Measurements from ENCODE around the gene DNM3.

DNM3 gene

GRCh38 chr1:171865106-171865505, 23.8 kb downstream of the DNM3 start:
- DNase-seq (ENCODE audit: extremely low spot score, insufficient read length, low read depth) = no peak
- no peak for FAIRE-seq

- FAIRE-seq = no peak
Observed at GRCh38 chr1:171867236-171867635, 25.9 kb downstream of the DNM3 start.

GRCh38 chr1:171868217-171868803, 27.0 kb downstream of the DNM3 start:
- DNase-seq (ENCODE audit: extremely low spot score, insufficient read length, low read depth) (no peak), FAIRE-seq (no peak)

More at GRCh38 chr1:171867236-171867635, 25.9 kb downstream of the DNM3 start:
- DNase-seq (ENCODE audit: extremely low spot score, insufficient read length, low read depth) = no peak

GRCh38 chr1:171869097-171869496, 27.8 kb downstream of the DNM3 start:
- no peak for FAIRE-seq
- DNase-seq (ENCODE audit: extremely low spot score, insufficient read length, low read depth) = no peak

GRCh38 chr1:171871848-171872247, 30.6 kb downstream of the DNM3 start:
- DNase-seq (ENCODE audit: extremely low spot score, insufficient read length, low read depth) (no peak), FAIRE-seq (no peak)

GRCh38 chr1:171872430-171872829, 31.1 kb downstream of the DNM3 start:
- FAIRE-seq = no peak
- no peak for DNase-seq (ENCODE audit: extremely low spot score, insufficient read length, low read depth)

GRCh38 chr1:171873664-171874063, 32.4 kb downstream of the DNM3 start:
- FAIRE-seq = no peak

GRCh38 chr1:171877701-171878100, 36.4 kb downstream of the DNM3 start:
- DNase-seq (ENCODE audit: extremely low spot score, insufficient read length, low read depth) = no peak
- no peak for FAIRE-seq

More at GRCh38 chr1:171873664-171874063, 32.4 kb downstream of the DNM3 start:
- no peak for DNase-seq (ENCODE audit: extremely low spot score, insufficient read length, low read depth)

- FAIRE-seq (no peak), DNase-seq (ENCODE audit: extremely low spot score, insufficient read length, low read depth) (no peak)
Observed at GRCh38 chr1:171879556-171879955, 38.3 kb downstream of the DNM3 start.

- no peak for DNase-seq (ENCODE audit: extremely low spot score, insufficient read length, low read depth)
- no peak for FAIRE-seq
Observed at GRCh38 chr1:171881442-171881841, 40.1 kb downstream of the DNM3 start.

GRCh38 chr1:171883849-171884248, 42.6 kb downstream of the DNM3 start:
- FAIRE-seq = no peak

GRCh38 chr1:171884475-171884874, 43.2 kb downstream of the DNM3 start:
- DNase-seq (ENCODE audit: extremely low spot score, insufficient read length, low read depth) = no peak
- no peak for FAIRE-seq

More at GRCh38 chr1:171883849-171884248, 42.6 kb downstream of the DNM3 start:
- no peak for DNase-seq (ENCODE audit: extremely low spot score, insufficient read length, low read depth)

GRCh38 chr1:171890131-171890530, 48.8 kb downstream of the DNM3 start:
- DNase-seq (ENCODE audit: extremely low spot score, insufficient read length, low read depth) = no peak
- FAIRE-seq = no peak

- FAIRE-seq (no peak), DNase-seq (ENCODE audit: extremely low spot score, insufficient read length, low read depth) (no peak)
Observed at GRCh38 chr1:171896936-171897703, 55.8 kb downstream of the DNM3 start.

GRCh38 chr1:171898941-171899340, 57.6 kb downstream of the DNM3 start:
- FAIRE-seq = no peak
- DNase-seq (ENCODE audit: extremely low spot score, insufficient read length, low read depth) = no peak

- FAIRE-seq = no peak
- no peak for DNase-seq (ENCODE audit: extremely low spot score, insufficient read length, low read depth)
Observed at GRCh38 chr1:171899838-171900237, 58.5 kb downstream of the DNM3 start.

GRCh38 chr1:171901245-171901644, 59.9 kb downstream of the DNM3 start:
- FAIRE-seq (no peak), DNase-seq (ENCODE audit: extremely low spot score, insufficient read length, low read depth) (no peak)

- FAIRE-seq (no peak), DNase-seq (ENCODE audit: extremely low spot score, insufficient read length, low read depth) (no peak)
Observed at GRCh38 chr1:171902527-171902926, 61.2 kb downstream of the DNM3 start.

GRCh38 chr1:171904778-171905450, 63.6 kb downstream of the DNM3 start:
- DNase-seq (ENCODE audit: extremely low spot score, insufficient read length, low read depth) (no peak), FAIRE-seq (no peak)

GRCh38 chr1:171909711-171910110, 68.4 kb downstream of the DNM3 start:
- no peak for FAIRE-seq
- DNase-seq (ENCODE audit: extremely low spot score, insufficient read length, low read depth) = no peak

- DNase-seq (ENCODE audit: extremely low spot score, insufficient read length, low read depth) (no peak), FAIRE-seq (no peak)
Observed at GRCh38 chr1:171910786-171911185, 69.5 kb downstream of the DNM3 start.

Data from GM18507 (cell line).